GM18861 (cell line): ENCODE data around the gene PROZ.

Source experiments
- ATAC-seq: cut with Tn5 transposase; IDR thresholded peaks from one replicate; pipeline ENCODE4 v1.9.1; 2021; ENCODE audit not compliant: unreplicated experiment

Gene PROZ

GRCh38 chr13:113203507-113204377 is 45.3 kb downstream of the PROZ start:
- no peak for ATAC-seq

- ATAC-seq = no peak
Measured at GRCh38 chr13:113204378-113204734, 45.9 kb downstream of the PROZ start.

- ATAC-seq = no peak
Measured at GRCh38 chr13:113205428-113205931, 47.0 kb downstream of the PROZ start.

- no peak for ATAC-seq
Measured at GRCh38 chr13:113207460-113207859, 49.0 kb downstream of the PROZ start.

- ATAC-seq = peak; percentile 2
Measured at GRCh38 chr13:113207890-113208420, 49.5 kb downstream of the PROZ start.

GRCh38 chr13:113208421-113209335 is 50.2 kb downstream of the PROZ start, which contains the start of gene PCID2:
Gene PCID2 (minus strand): TSS chr13:113208669. CDS start chr13:113208634, 35 bp downstream.
- peak; percentile 72 for ATAC-seq

GRCh38 chr13:113209336-113209758 is 50.9 kb downstream of the PROZ start, which contains the start of gene CUL4A:
Gene CUL4A (plus strand): TSS chr13:113209613. CDS start chr13:113209628, 15 bp downstream.
- ATAC-seq = peak; percentile 15

- ATAC-seq = peak; percentile 28
Measured at GRCh38 chr13:113209759-113210421, 51.4 kb downstream of the PROZ start.

- ATAC-seq = no peak
Measured at GRCh38 chr13:113210833-113211232, 52.4 kb downstream of the PROZ start.

- no peak for ATAC-seq
Measured at GRCh38 chr13:113211774-113212173, 53.3 kb downstream of the PROZ start.

GRCh38 chr13:113216254-113217048 is 58.0 kb downstream of the PROZ start:
- ATAC-seq = no peak

- no peak for ATAC-seq
Measured at GRCh38 chr13:113218586-113218985, 60.1 kb downstream of the PROZ start.

- ATAC-seq = no peak
Measured at GRCh38 chr13:113219256-113219940, 61.0 kb downstream of the PROZ start.

GRCh38 chr13:113220141-113220598 is 61.7 kb downstream of the PROZ start:
- no peak for ATAC-seq

- ATAC-seq = no peak
Measured at GRCh38 chr13:113220877-113221276, 62.4 kb downstream of the PROZ start.
